ENCODE results near the gene FNDC3B. TPM values are rescaled to one million over a fixed set of nuclear protein-coding genes. Genes with fewer than 3 reads are reported as not detected.

Gene FNDC3B
- total and polyA plus RNA-seq, 2 of the 8 experiments (the other 6 are each of a cell fraction or from before 2014, with no cell fraction given), result 14.1 to 44.4 TPM

DNA sequence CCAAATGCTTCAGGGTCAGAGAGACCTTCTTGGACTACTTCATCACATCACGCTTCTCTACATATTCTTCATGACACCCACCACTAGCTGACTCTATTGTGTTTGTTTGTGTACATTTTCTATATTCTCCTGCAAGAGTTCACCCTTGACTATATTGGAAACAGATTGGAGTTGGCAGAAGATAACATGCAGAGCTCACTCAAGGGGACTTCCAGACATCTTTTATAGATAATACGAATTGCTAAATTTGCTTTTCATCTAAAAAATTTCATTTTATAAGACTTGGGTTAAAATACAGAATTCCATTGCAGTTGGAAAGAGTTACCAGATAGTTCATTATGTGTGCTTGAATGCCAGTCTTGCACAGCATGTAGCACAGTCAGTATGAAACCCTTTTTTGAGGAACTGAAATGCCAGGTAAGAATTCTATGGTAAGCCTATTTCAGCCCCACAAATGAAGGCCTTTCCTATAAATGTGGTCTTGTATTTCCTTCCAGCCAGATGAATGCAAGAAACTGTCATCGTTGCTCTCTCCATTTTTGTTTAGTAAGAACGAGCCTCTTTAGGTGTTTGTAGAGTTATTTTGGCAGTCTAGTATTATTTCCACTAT is 231.3 kb downstream of the FNDC3B start:
- Histone ChIP-seq H3K23ac (ENCODE audit: insufficient read length) (no peak overlapping the region), H4K8ac (ENCODE audit: extremely low read depth, insufficient read depth, low read length) (no peak overlapping the region), H3K18ac (ENCODE audit: extremely low read depth, low read length) (no peak overlapping the region), H3K27me3 (replicated peaks in 1 of 4; ENCODE audit: control insufficient read depth in 3 of 4, extremely low read depth in 1 of 4, insufficient read depth in 3 of 4, low read length in 3 of 4) (no peaks in the 10 kb centered on the region), H2BK5ac (ENCODE audit: low read depth, low read length) (no peak overlapping the region), H2BK12ac (ENCODE audit: low read depth, low read length) (no peak overlapping the region), H3K79me1 (ENCODE audit: low read depth, low read length) (no peaks in the 10 kb centered on the region; the same call in 1 of the 2 replicates), H3K79me2 (ENCODE audit: control insufficient read depth in 1 of 2, insufficient read depth in 2 of 2, low read length in 2 of 2) (no peaks in the 10 kb centered on the region), H2BK15ac (ENCODE audit: low read length) (no peak overlapping the region), H3K23me2 (ENCODE audit: low read depth, low read length) (no peaks in the 10 kb centered on the region), H3K4me3 (ENCODE audit: extremely low read depth in 1 of 4, insufficient read depth in 2 of 4, low read depth in 3 of 4, low read length in 4 of 4) (no peak overlapping the region), H2AK5ac (ENCODE audit: low read depth, low read length) (no peak overlapping the region), H4K5ac (ENCODE audit: insufficient read length, low read depth, low read length) (no peak overlapping the region), H3K9ac (replicated peaks in 1 of 4; ENCODE audit: extremely low read depth in 1 of 4, low read depth in 3 of 4, low read length in 3 of 4) (no peak overlapping the region), H2AFZ (ENCODE audit: low read length) (no peak overlapping the region), H2BK120ac (replicated peaks; ENCODE audit: low read depth, low read length) (no peak overlapping the region), H3K27ac (ENCODE audit: low read depth, low read length) (no peak overlapping the region), H3K4me1 (replicated peaks in 1 of 4; ENCODE audit: control insufficient read depth in 3 of 4, insufficient read depth in 4 of 4, low read length in 3 of 4) (0 out of 7 replicates have a peak, but pooled peaks cover 0 to 2% (median 0%) of the 10 kb centered on the region in 4 experiments), H2BK20ac (ENCODE audit: low read length) (no peak overlapping the region), H3K14ac (ENCODE audit: insufficient read length) (no peak overlapping the region), H3K4me2 (ENCODE audit: insufficient read depth in 1 of 2, low read depth in 2 of 2, low read length in 2 of 2) (no peak overlapping the region), H3K56ac (replicated peaks; ENCODE audit: insufficient read length, low read depth, low read length) (no peak overlapping the region), H3K36me3 (ENCODE audit: control insufficient read depth in 2 of 4, insufficient read depth in 4 of 4, low read length in 3 of 4) (peaks cover 0 to 3% (median 0%) of the 10 kb centered on the region in 4 experiments; a peak in 2 of 8 replicates), H4K20me1 (replicated peaks in 1 of 2; ENCODE audit: control insufficient read depth in 1 of 2, insufficient read depth in 2 of 2, low read length in 2 of 2) (no peaks in the 10 kb centered on the region), H3K9me3 (ENCODE audit: insufficient read depth in 2 of 2, low read depth in 1 of 2, low read length in 1 of 2) (no peaks in the 10 kb centered on the region), H4K91ac (replicated peaks; ENCODE audit: insufficient read length, low read length) (no peak overlapping the region), H3K4ac (replicated peaks; ENCODE audit: insufficient read length, low read depth, low read length) (no peak overlapping the region)
- 86% methylated on average over 4 of the region's 4 CpGs; no CpG with 5 or more reads in 1 of the 2 experiments for WGBS, 2 experiments (ENCODE audit: extremely low coverage in 1 of 2, insufficient coverage in 1 of 2, insufficient read length in 1 of 2, insufficient replicate concordance in 2 of 2, low coverage in 1 of 2, low lambda C conversion rate in 2 of 2, missing lambda C conversion rate in 1 of 2)
- POLR2A ChIA-PET (ENCODE audit: partially characterized antibody), result no interaction called here
- no peak for DNase-seq (ENCODE audit: low read depth in 1 of 2, low spot score in 2 of 2)
- CTCF ChIA-PET (ENCODE audit: partially characterized antibody), result interaction anchor here (1.1 to 2.6 kb wide), 2 partner anchors 10 to 405 kb away, joined by 3 to 9 read pairs; no protein-coding TSS in a partner anchor
- no peak for FAIRE-seq
- no peak for TF ChIP-seq YY1 (IDR thresholded peaks at IDR 0.05; ENCODE audit: low read depth, low read length)
